PC-3 (cell line): ENCODE measurements around the gene SLC30A3. TPM values are rescaled to one million over a fixed set of nuclear protein-coding genes. Genes with fewer than 3 reads are reported as not detected.

Experiments used
- ATAC-seq: fragments of 200-7000 bp; cut with Tn5 transposase; 2 replicates; pipeline ENCODE4 v1.9.1; 2020; ENCODE audit warnings: mild to moderate bottlenecking, moderate library complexity
- BruUV-seq: library from RNA; stranded (reverse); fragments of 400-500 nt; replicated peaks from 2 replicates; lab custom pipeline; 2021; lab: Mats Ljungman, UMichigan
- CTCF ChIA-PET: fragments of 300-600 bp; sonication (Branson Sonifier 250); formaldehyde crosslinking; loops from one replicate; lab custom pipeline; 2022; ENCODE audit warnings: antibody characterized with exemption; lab: Charles Lee
- POLR2A ChIA-PET: fragments of 300-600 bp; sonication (Branson Sonifier 250); formaldehyde crosslinking; loops from one replicate; lab custom pipeline; 2022; ENCODE audit warnings: antibody characterized with exemption; ENCODE audit not compliant: unreplicated experiment; lab: Charles Lee
- DNase-seq: peaks from one replicate; pipeline ENCODE4 v3.0.0-alpha.2; 2015
- H2AFZ ChIP-seq: fragments of 300-600 bp; sonication (generic); 2 replicates; pipeline ENCODE4 v1.6.0; 2016; ENCODE audit warnings: antibody characterized with exemption, low read length
- H3F3A ChIP-seq: fragments of 300-600 bp; sonication (generic); one replicate; pipeline ENCODE4 v1.6.0; 2017; ENCODE audit warnings: antibody characterized with exemption, low read length, control low read depth, mild to moderate bottlenecking; ENCODE audit not compliant: unreplicated experiment
- H3K27ac ChIP-seq: fragments of 300-600 bp; sonication (generic); 2 replicates; pipeline ENCODE4 v1.5.1; 2016; ENCODE audit warnings: mild to moderate bottlenecking, low read length
- H3K27me3 ChIP-seq: fragments of 300-600 bp; sonication (generic); 2 replicates; pipeline ENCODE4 v1.6.1; 2016; ENCODE audit warnings: low read length, mixed read lengths
- H3K36me3 ChIP-seq: fragments of 300-600 bp; sonication (generic); 2 replicates; pipeline ENCODE4 v1.6.1; 2016; ENCODE audit warnings: low read depth, mixed run types, low read length, mixed read lengths
- H3K4me1 ChIP-seq: fragments of 300-600 bp; sonication (generic); 2 replicates; pipeline ENCODE4 v1.5.1; 2016; ENCODE audit warnings: low read length; ENCODE audit not compliant: insufficient read depth
- H3K4me2 ChIP-seq: fragments of 300-600 bp; sonication (generic); 2 replicates; pipeline ENCODE4 v1.6.0; 2016; ENCODE audit warnings: low read length
- H3K4me3 ChIP-seq: fragments of 300-600 bp; sonication (generic); 2 replicates; pipeline ENCODE4 v1.5.1; 2016; ENCODE audit warnings: mild to moderate bottlenecking, low read length, mixed read lengths
- H3K79me2 ChIP-seq: fragments of 300-600 bp; sonication (generic); 2 replicates; pipeline ENCODE4 v1.6.1; 2017; ENCODE audit warnings: low read length, mixed read lengths
- H3K9ac ChIP-seq: fragments of 300-600 bp; sonication (generic); 2 replicates; pipeline ENCODE4 v1.6.0; 2016; ENCODE audit warnings: mild to moderate bottlenecking, low read length
- H3K9me2 ChIP-seq: fragments of 300-600 bp; sonication (generic); replicated peaks from 2 replicates; pipeline ENCODE4 v1.6.1; 2016; ENCODE audit warnings: mixed run types, low read length, mixed read lengths
- H3K9me3 ChIP-seq: fragments of 300-600 bp; sonication (generic); 2 replicates; pipeline ENCODE4 v1.6.1; 2016; ENCODE audit warnings: low read length, mixed read lengths
- H4K20me1 ChIP-seq: fragments of 300-600 bp; sonication (generic); 2 replicates; pipeline ENCODE4 v1.6.1; 2016; ENCODE audit warnings: low read length, mixed read lengths
- EZH2 ChIP-seq: fragments of 300-600 bp; sonication (generic); IDR thresholded peaks from one replicate; pipeline ENCODE4 v1.6.1; 2017; ENCODE audit warnings: antibody characterized with exemption, mild to moderate bottlenecking, low read length; ENCODE audit not compliant: unreplicated experiment
- EZH2phosphoT487 ChIP-seq: fragments of 300-600 bp; sonication (generic); IDR thresholded peaks from 2 replicates; pipeline ENCODE4 v1.6.1; 2018; ENCODE audit warnings: mild to moderate bottlenecking, antibody characterized with exemption, low read length, borderline replicate concordance
- intact Hi-C: fragments of 100-400 bp; cut with micrococcal nuclease; formaldehyde crosslinking; loops from 2 replicates; pipeline ENCODE4 v1.9.0; 2023
- total RNA-seq: library from RNA; depleted of rRNA; stranded (reverse); fragments of >200 nt; gene quantifications from 2 replicates; pipeline ENCODE4 v1.2.3, GENCODE V29; 2014
- TF ChIP-seq, protein P1 (sequence below): fragments of 300-600 bp; sonication (generic); conservative IDR thresholded peaks from 2 replicates; pipeline ENCODE4 v1.5.1; 2017; ENCODE audit warnings: antibody characterized with exemption, low read depth, mild to moderate bottlenecking, low read length

The SLC30A3 gene
- total RNA-seq, 1 experiment from 2014 or later: 0.36 TPM

- TF ChIP-seq EZH2phosphoT487: no peak
- TF ChIP-seq, protein P1, sequence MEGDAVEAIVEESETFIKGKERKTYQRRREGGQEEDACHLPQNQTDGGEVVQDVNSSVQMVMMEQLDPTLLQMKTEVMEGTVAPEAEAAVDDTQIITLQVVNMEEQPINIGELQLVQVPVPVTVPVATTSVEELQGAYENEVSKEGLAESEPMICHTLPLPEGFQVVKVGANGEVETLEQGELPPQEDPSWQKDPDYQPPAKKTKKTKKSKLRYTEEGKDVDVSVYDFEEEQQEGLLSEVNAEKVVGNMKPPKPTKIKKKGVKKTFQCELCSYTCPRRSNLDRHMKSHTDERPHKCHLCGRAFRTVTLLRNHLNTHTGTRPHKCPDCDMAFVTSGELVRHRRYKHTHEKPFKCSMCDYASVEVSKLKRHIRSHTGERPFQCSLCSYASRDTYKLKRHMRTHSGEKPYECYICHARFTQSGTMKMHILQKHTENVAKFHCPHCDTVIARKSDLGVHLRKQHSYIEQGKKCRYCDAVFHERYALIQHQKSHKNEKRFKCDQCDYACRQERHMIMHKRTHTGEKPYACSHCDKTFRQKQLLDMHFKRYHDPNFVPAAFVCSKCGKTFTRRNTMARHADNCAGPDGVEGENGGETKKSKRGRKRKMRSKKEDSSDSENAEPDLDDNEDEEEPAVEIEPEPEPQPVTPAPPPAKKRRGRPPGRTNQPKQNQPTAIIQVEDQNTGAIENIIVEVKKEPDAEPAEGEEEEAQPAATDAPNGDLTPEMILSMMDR: no peak
- no peak for TF ChIP-seq EZH2
- no peak for DNase-seq
- Histone ChIP-seq H4K20me1 (no peaks in the 10 kb centered on the region), H3K9me2 (no peaks in the 10 kb centered on the region), H3K4me1 (peaks cover 20% of the 10 kb centered on the region), H3K9ac (no peak overlapping the region), H3F3A (no peaks in the 10 kb centered on the region), H3K27ac (no peak overlapping the region), H3K4me3 (no peak overlapping the region), H3K9me3 (no peaks in the 10 kb centered on the region), H3K27me3 (no peaks in the 10 kb centered on the region), H3K4me2 (no peak overlapping the region), H3K79me2 (no peaks in the 10 kb centered on the region), H3K36me3 (no peaks in the 10 kb centered on the region), H2AFZ (no peak overlapping the region)
- ChIA-PET POLR2A (no interaction called here), CTCF (no interaction called here)
- intact Hi-C loops: no loop called here
- ATAC-seq: no peak
- no TSS peak for BruUV-seq
Measured at GRCh38 chr2:27285481-27285880, 22.6 kb upstream of the SLC30A3 start.

DNA sequence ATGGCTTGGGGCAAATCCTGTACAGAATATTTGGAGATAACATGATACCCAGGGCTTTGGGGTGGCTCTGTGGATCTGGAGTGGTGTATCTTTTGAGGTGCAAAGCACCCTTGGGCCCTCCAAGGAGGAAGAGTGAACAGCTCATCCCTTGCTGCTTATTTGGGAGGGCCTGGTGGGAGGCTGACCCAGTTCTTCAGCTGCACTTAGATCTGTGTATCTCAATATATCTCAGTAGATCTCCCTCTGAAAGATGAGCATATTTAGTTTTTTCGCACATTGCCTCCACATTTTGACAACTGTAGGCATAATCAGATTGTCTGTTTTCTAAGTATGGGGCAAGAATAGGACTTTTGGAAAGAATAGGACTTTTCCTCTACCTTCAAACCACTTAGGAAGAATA, 22.1 kb upstream of the SLC30A3 start:
- no peak overlapping the region for H3K4me3 ChIP-seq
- ChIA-PET CTCF (no interaction called here), POLR2A (no interaction called here)
- no peaks in the 10 kb centered on the region for H4K20me1 ChIP-seq
- no TSS peak for BruUV-seq
- H2AFZ ChIP-seq: no peak overlapping the region
- no peak for ATAC-seq
- H3K9me2 ChIP-seq: no peaks in the 10 kb centered on the region
- H3K9me3 ChIP-seq: no peaks in the 10 kb centered on the region
- no peak for DNase-seq
- no peaks in the 10 kb centered on the region for H3K36me3 ChIP-seq
- intact Hi-C loops: loop anchor here (5.0 kb wide), 1 partner anchor 73 kb away; the partner anchor contains the start of genes ATRAID and SLC5A6
- TF ChIP-seq, protein P1: no peak
- TF ChIP-seq EZH2phosphoT487 (no peak), EZH2 (no peak)
- no peak overlapping the region for H3K9ac ChIP-seq
- no peaks in the 10 kb centered on the region for H3K27me3 ChIP-seq
- peaks cover 20% of the 10 kb centered on the region for H3K4me1 ChIP-seq
- no peaks in the 10 kb centered on the region for H3F3A ChIP-seq
- H3K4me2 ChIP-seq: no peak overlapping the region
- H3K27ac ChIP-seq: no peak overlapping the region
- no peaks in the 10 kb centered on the region for H3K79me2 ChIP-seq

DNA sequence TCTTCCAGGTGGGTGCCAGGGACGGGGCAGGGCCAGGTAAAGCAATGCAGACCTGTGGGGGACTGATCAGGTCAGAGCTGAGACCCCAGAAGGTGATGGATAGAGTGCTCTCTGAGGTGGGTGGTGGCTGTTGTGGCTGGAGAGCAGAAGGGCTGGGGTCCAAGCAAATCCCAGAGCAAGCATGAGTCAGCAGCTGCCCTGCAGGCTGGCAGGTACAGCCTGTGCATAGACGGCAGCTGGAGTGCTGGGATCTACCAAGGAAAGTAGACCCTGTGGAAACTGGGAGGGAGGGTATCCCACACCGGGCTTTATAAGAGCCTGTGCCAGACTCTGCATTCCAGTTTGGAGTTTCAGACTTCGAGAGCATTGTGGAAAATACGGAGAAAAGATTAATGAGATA, 20.0 kb upstream of the SLC30A3 start:
- H3K36me3 ChIP-seq: no peaks in the 10 kb centered on the region
- no peaks in the 10 kb centered on the region for H3K9me2 ChIP-seq
- intact Hi-C loops: loop anchor here (5.0 kb wide), 1 partner anchor 71 kb away; the partner anchor contains the start of genes ATRAID and SLC5A6
- peaks cover 20% of the 10 kb centered on the region for H3K4me1 ChIP-seq
- H3K4me3 ChIP-seq: no peak overlapping the region
- TF ChIP-seq, protein P1: no peak
- TF ChIP-seq EZH2phosphoT487 (no peak), EZH2 (no peak)
- peak overlapping the region; percentile 32 for H3K4me2 ChIP-seq
- ATAC-seq (peak; percentile 70), DNase-seq (peak; percentile 53)
- H3K9ac ChIP-seq: no peak overlapping the region
- H3K9me3 ChIP-seq: no peaks in the 10 kb centered on the region
- 0 out of 2 replicates have a peak overlapping the region, but pooled peaks have one; percentile 29 for H3K27ac ChIP-seq
- BruUV-seq: no TSS peak
- H3K79me2 ChIP-seq: no peaks in the 10 kb centered on the region
- no peaks in the 10 kb centered on the region for H3K27me3 ChIP-seq
- no peaks in the 10 kb centered on the region for H4K20me1 ChIP-seq
- ChIA-PET CTCF (interaction anchor here (0.5 kb wide), 1 partner anchor 15 kb away, joined by 3 read pairs; no protein-coding TSS in a partner anchor), POLR2A (interaction anchor here (0.6 kb wide), 1 partner anchor 20 kb away, joined by 5 read pairs; no protein-coding TSS in a partner anchor)
- no peaks in the 10 kb centered on the region for H3F3A ChIP-seq
- peak overlapping the region; percentile 59 for H2AFZ ChIP-seq
